DMS114 treated with DMSO at 0.1 percent for 48 hours (cell line): Measurements from ENCODE around the gene ZNF189.
"Not testable (repeated sequence)": the region's sequence is repeated elsewhere in the genome, so short reads cannot be mapped to it uniquely, and the experiment has no call there.

Experiments used
- DNase-seq: peaks from one replicate; lab custom pipeline; 2025; ENCODE audit not compliant: unreplicated experiment; lab: John Stamatoyannopoulos, UW

ZNF189 gene

DNA sequence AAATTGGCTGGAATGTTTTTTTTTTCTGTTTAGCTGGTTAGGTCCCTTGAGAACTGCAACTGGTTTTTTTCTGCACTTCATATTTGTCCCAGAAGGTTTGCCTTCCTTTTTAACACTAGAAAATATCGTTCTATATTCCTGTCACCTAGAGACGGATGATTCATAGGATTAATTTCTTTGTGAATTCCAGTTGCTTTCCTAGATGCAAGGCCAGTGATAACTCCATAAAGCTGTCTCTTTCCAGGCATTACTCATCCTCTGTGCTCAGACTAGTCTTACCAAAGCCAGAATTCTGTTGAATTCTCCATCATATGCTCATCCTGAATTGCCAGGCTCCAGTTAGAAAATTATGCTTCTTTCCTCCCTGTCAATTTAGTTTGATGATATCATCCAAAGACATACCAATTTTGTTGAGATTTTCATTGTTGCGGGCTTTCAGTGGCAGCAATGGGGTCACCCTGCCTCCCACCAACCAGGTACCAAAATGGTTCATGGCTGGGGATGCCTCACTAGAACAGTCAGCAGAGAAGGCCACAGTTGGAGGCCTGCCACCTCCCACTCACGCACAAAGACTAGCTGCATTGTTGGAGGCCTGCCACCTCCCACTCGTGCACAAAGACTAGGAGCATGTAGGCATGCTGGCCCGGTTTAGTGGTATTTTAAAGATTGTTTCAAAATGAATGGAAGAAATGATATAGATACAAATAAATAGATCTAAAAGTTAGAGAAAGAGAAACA is 22.4 kb upstream of the ZNF189 start:
- DNase-seq: no peak

DNA sequence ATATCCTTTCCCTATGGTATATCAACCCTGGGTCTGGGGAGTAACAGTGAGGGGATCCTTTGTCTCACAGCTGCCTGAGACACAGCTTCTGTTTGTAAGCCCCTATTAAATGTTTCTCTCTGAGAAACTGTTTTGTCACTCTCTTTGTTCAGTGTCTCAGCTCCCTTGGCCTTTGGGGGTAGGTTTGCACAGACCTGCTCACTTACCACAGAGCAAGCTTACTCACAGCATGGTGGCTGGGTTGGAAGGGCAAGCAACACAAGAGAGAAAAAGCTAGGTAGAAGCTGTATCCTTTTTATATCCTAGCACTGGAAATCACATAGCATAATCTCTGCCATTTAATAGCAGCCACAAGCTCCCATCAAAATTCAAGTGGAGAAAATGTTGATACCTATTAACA is 18.4 kb upstream of the ZNF189 start:
- no peak for DNase-seq

GRCh38 chr9:101381118-101381517 is 17.5 kb upstream of the ZNF189 start:
- DNase-seq: no peak

DNA sequence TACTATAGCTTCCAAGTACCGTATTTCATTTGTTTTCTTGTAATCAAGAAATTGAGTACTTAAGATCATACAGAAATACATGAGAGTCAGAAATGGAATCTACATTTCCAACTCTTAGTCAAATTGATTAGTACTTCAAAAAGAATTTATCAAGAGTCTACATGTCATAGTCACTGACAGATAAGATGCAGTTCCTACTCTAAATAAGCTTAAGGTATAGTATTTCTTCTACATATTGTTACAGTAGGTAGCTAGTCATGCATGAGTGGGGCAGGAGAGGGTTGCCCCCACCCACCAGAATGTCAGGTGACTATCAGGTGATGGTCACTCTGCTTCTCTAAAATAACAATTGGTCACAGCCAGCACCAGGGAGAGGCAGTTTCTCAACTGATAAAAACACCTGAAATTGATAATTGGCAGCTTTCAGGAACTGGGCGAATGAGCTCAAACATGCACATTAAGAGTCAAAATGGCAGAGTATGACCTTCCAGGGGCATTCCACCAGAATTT is 16.8 kb upstream of the ZNF189 start:
- no peak for DNase-seq

DNA sequence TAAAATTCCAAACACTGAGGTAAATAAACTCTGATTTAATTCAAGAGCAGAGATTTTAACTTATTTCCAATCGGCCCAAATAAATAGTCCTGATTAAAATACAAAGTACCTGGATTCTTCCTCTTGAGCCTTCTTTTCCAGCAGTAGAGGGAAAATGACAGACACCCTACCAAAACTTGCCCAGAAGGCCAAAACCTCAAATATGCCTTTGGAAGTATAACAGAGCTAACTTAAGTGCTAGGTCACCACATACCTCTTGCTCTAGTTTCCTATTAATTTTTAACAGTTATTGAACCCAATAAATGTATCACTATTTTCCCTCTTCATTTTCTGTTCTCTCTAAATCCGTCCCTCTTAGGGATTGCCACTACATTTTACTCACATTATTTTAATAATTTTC is 15.3 kb upstream of the ZNF189 start:
- DNase-seq: no peak

- not testable (repeated sequence) for DNase-seq
Observed at GRCh38 chr9:101384873-101385536, 13.6 kb upstream of the ZNF189 start, which contains the start of gene BAAT. Gene BAAT, minus strand, starts transcription at chr9:101385006. Its CDS starts 13,602 bp downstream, at chr9:101371404.

GRCh38 chr9:101387871-101388506 is 10.7 kb upstream of the ZNF189 start:
- peak; percentile 7 for DNase-seq

DNA sequence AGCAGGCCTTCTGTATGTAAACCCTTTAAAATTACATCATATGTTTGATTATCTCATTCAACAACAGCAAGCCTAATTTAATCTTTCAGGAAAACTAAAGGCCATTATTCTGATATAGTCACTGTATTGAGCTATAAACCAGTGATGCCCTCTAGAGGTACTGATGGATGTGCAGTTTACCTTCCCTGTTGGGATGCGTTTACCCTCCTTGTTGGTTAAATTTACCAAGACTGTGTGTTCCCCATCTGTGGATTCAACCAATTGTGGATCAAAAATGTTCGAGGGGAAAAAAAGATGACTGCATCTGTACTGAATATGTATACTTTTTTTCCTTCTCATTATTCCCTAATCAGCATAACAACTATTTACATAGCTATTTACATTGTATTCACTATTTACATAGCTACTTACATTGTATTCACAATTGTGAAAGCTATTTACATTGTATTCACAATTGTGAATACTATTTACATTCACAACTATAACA is 10.1 kb upstream of the ZNF189 start:
- no peak for DNase-seq

GRCh38 chr9:101393135-101393534 is 5.5 kb upstream of the ZNF189 start:
- no peak for DNase-seq

DNA sequence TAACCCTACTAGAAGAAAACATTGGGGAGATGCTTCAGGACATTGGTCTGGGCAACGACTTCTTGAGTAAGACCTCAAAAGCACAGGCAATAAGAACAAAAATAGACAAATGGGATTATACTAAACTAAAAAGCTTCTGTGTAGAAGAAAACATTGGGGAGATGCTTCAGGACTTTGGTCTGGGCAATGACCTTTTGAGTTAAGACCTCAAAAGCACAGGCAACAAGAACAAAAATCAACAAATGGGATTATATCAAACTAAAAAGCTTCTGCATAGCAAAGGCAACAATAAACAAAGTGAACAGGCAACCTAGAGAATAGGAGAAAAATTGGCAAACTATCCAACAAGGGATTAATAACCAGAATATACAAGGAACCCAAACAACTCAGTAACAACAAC is 4.0 kb upstream of the ZNF189 start:
- DNase-seq: no peak

DNA sequence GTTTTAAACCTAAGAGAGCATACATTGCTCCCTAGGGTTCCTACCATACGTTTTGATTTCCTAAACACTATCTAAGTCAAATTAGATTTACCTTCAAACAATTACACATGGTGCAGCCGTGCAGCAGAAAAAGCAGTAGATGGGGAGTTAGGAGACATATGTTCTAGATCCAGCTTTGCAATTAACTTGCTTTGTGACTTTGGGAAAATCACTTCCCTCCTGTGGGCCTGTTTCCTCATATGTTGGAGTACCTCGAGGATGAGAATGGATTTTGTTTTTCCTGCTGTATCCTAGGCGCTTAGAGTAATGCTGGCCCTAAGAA is 944 bp upstream of the ZNF189 start:
- no peak for DNase-seq

- DNase-seq: no peak
Observed at GRCh38 chr9:101398930-101399642, 435 bp downstream of the ZNF189 start.

GRCh38 chr9:101399643-101399970 is 956 bp downstream of the ZNF189 start:
- no peak for DNase-seq

- no peak for DNase-seq
Observed at GRCh38 chr9:101400120-101400519, 1.5 kb downstream of the ZNF189 start.

- DNase-seq: no peak
Observed at GRCh38 chr9:101403516-101404285, 5.0 kb downstream of the ZNF189 start.

DNA sequence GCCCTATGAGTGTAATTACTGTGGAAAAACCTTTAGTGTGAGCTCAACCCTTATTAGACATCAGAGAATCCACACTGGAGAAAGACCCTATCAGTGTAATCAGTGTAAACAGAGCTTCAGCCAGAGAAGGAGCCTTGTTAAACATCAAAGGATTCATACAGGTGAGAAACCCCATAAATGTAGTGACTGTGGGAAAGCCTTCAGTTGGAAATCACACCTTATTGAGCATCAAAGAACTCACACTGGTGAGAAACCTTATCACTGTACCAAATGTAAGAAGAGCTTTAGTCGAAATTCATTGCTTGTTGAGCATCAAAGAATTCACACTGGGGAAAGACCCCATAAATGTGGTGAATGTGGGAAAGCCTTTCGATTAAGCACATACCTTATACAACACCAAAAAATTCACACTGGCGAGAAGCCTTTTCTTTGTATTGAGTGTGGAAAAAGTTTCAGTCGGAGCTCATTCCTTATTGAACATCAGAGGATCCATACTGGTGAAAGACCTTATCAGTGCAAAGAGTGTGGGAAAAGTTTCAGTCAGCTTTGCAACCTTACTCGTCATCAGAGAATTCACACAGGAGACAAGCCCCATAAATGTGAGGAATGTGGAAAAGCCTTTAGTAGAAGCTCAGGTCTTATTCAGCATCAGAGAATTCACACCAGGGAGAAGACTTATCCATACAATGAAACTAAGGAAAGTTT is 9.9 kb downstream of the ZNF189 start:
- DNase-seq: no peak

- no peak for DNase-seq
Observed at GRCh38 chr9:101409079-101409477, 10.4 kb downstream of the ZNF189 start.

DNA sequence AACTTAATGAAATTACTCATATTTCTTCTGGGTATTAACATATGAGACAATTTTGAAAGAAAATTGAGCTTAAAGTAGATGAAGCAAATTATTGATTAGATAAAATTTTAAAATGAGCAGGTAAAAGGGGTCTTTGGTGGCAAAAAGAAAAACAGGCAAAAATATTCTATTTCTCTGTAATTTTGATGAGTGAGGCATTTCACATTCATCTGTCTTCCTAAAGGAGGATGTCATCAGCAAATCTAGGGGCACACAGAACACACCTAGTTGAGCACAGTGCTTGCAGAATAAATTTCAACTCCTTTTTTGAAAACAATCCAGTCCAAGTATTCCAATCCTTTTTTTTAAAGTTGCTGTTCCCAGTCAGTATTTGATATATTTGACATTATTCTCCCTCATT is 16.2 kb downstream of the ZNF189 start:
- DNase-seq: no peak

- no peak for DNase-seq
Observed at GRCh38 chr9:101415578-101415977, 16.9 kb downstream of the ZNF189 start.

DNA sequence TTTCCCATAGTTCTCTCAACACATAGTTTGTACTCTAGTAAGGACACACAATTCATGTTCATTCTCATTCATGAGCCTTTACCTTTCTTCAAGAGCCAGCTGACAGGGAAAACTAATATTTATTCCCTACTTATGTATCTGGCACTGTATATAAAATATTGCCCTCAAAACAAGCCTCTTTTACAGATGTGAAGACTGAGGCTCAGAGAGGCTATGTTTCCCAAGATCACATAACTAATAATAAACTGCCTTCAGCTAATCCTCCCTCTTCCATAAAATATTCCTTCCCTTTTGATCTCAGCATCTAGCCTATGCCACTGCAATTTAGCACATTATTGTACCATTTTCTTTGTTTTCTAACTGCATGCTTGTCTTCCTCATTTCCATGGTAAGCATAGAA is 18.7 kb downstream of the ZNF189 start:
- DNase-seq: no peak
